SK-N-SH (cell line): ENCODE results near the gene PMPCB. TPM values are rescaled to one million over a fixed set of nuclear protein-coding genes. Genes with fewer than 3 reads are reported as not detected.

ENCODE experiments used
- CTCF ChIA-PET: fragments of 300-600, 350-600 bp; formaldehyde crosslinking; extraction: SDS; loops from one replicate; lab custom pipeline; 2021; lab: Yijun Ruan, JAX
- POLR2A ChIA-PET: fragments of 350-600 bp; sonication (Branson Sonifier 250); formaldehyde crosslinking; extraction: SDS; loops from one replicate; lab custom pipeline; 2020; ENCODE audit warnings: antibody characterized with exemption, inconsistent platforms; lab: Yijun Ruan, JAX
- DNase-seq: peaks from one replicate; pipeline ENCODE4 v3.0.0; 2012
- H2AFZ ChIP-seq: fragments of 200-600 bp; sonication (generic); 2 replicates; pipeline ENCODE4 v1.8.1; 2016; ENCODE audit warnings: antibody characterized with exemption, mild to moderate bottlenecking, low read depth
- H3F3A ChIP-seq: fragments of 200-600 bp; sonication (generic); replicated peaks from 2 replicates; pipeline ENCODE3; 2016; ENCODE audit warnings: antibody characterized with exemption, mild to moderate bottlenecking; ENCODE audit not compliant: insufficient read depth
- H3K27ac ChIP-seq, 2 experiments: fragments of 200-500 bp in 1 of 2; fragments of 200-600 bp in 1 of 2; sonication (Bioruptor generic) in 1 of 2; sonication (generic), shearing (Covaris generic) in 1 of 2; 2 replicates each; pipeline versions ENCODE4 v1.5.1 to v1.6.1; 2014 to 2016; ENCODE audit warnings: low read depth in 2 of 2, inconsistent platforms in 1 of 2, low read length in 1 of 2, mild to moderate bottlenecking in 1 of 2, mixed read lengths in 1 of 2
- H3K27me3 ChIP-seq: fragments of 200-600 bp; sonication (generic), shearing (Covaris generic); 2 replicates; pipeline ENCODE4 v1.6.1; 2016; ENCODE audit warnings: mixed run types; ENCODE audit not compliant: insufficient read depth
- H3K36me3 ChIP-seq, 2 experiments: fragments of 200-500 bp in 1 of 2; fragments of 200-600 bp in 1 of 2; sonication (Bioruptor generic) in 1 of 2; sonication (generic) in 1 of 2; replicated peaks in 1 of 2; 2 replicates each; pipeline versions ENCODE3 to v1.5.1; 2014 to 2016; ENCODE audit warnings: low read length in 1 of 2, mild to moderate bottlenecking in 1 of 2; ENCODE audit not compliant: insufficient read depth in 2 of 2, control insufficient read depth in 1 of 2
- H3K4me1 ChIP-seq, 2 experiments: fragments of 200-500 bp in 1 of 2; fragments of 200-600 bp in 1 of 2; sonication (Bioruptor generic) in 1 of 2; sonication (generic), shearing (Covaris generic) in 1 of 2; 2 replicates each; pipeline versions ENCODE4 v1.5.1 to v1.6.1; 2014 to 2016; ENCODE audit warnings: low read depth in 1 of 2, low read length in 1 of 2, mixed run types in 1 of 2; ENCODE audit not compliant: insufficient read depth in 2 of 2, control insufficient read depth in 1 of 2
- H3K4me2 ChIP-seq: fragments of 200-600 bp; sonication (generic), shearing (Covaris generic); 2 replicates; pipeline ENCODE4 v1.6.1; 2017; ENCODE audit warnings: mixed run types
- H3K4me3 ChIP-seq, 2 experiments: fragments of 200-500 bp in 1 of 2; fragments of 200-600 bp in 1 of 2; sonication (Bioruptor generic) in 1 of 2; sonication (generic), shearing (Covaris generic) in 1 of 2; 2 replicates each; pipeline versions ENCODE4 v1.5.1 to v1.8.1; 2014 to 2016; ENCODE audit warnings: low read depth in 2 of 2, inconsistent platforms in 1 of 2, low read length in 1 of 2, mild to moderate bottlenecking in 1 of 2, mixed read lengths in 1 of 2, moderate library complexity in 1 of 2
- H3K79me2 ChIP-seq: fragments of 200-600 bp; sonication (generic); 2 replicates; pipeline ENCODE4 v1.8.1; 2017; ENCODE audit warnings: mild to moderate bottlenecking; ENCODE audit not compliant: insufficient read depth
- H3K9ac ChIP-seq: fragments of 200-600 bp; sonication (generic); 2 replicates; pipeline ENCODE4 v1.6.1; 2017; ENCODE audit warnings: mixed run types
- H3K9me2 ChIP-seq: fragments of 200-600 bp; sonication (generic); 2 replicates; pipeline ENCODE4 v1.6.1; 2017; ENCODE audit warnings: mixed run types
- H3K9me3 ChIP-seq: fragments of 200-600 bp; sonication (generic); 2 replicates; pipeline ENCODE4 v1.6.1; 2017; ENCODE audit warnings: mixed run types, mild to moderate bottlenecking, moderate library complexity
- H4K20me1 ChIP-seq: fragments of 200-600 bp; sonication (generic); 2 replicates; pipeline ENCODE4 v1.6.1; 2017; ENCODE audit warnings: mild to moderate bottlenecking, mixed run types; ENCODE audit not compliant: insufficient read depth
- CHD2 ChIP-seq: fragments of 150-350 bp; IDR thresholded peaks from 2 replicates; pipeline ENCODE4 v1.6.1; 2018; ENCODE audit warnings: low read length; ENCODE audit not compliant: partially characterized antibody
- FOSL2 ChIP-seq: IDR thresholded peaks from 2 replicates; pipeline ENCODE4 v1.4.0; 2012; ENCODE audit warnings: low read depth, mild to moderate bottlenecking, moderate library complexity, borderline replicate concordance
- GABPA ChIP-seq: IDR thresholded peaks from 2 replicates; pipeline ENCODE4 v1.4.0; 2012; ENCODE audit warnings: low read depth, mild to moderate bottlenecking
- GATA2 ChIP-seq: sonication (generic); formaldehyde crosslinking; IDR thresholded peaks from 2 replicates; pipeline ENCODE4 v1.5.0; 2020; ENCODE audit warnings: mild to moderate bottlenecking, missing genetic modification reagents
- MEF2A ChIP-seq: IDR thresholded peaks from 2 replicates; pipeline ENCODE4 v1.4.0; 2012; ENCODE audit warnings: low read depth, borderline replicate concordance
- MXI1 ChIP-seq: IDR thresholded peaks from 2 replicates; pipeline ENCODE4 v1.6.1; 2012; ENCODE audit warnings: mild to moderate bottlenecking, low read depth, low read length, improper control_type of control experiment
- NRF1 ChIP-seq: IDR thresholded peaks from 2 replicates; pipeline ENCODE4 v1.6.1; 2012; ENCODE audit warnings: low read depth, mild to moderate bottlenecking, low read length
- POLR2AphosphoS5 ChIP-seq: IDR thresholded peaks from 2 replicates; pipeline ENCODE4 v1.6.1; 2012; ENCODE audit warnings: low read depth, low read length
- RAD21 ChIP-seq: IDR thresholded peaks from 2 replicates; pipeline ENCODE4 v1.6.1; 2012; ENCODE audit warnings: mild to moderate bottlenecking, low read length
- RCOR1 ChIP-seq: fragments of 150-350 bp; IDR thresholded peaks from 2 replicates; pipeline ENCODE4 v1.6.1; 2017; ENCODE audit warnings: antibody characterized with exemption, low read length
- SMC3 ChIP-seq: IDR thresholded peaks from 2 replicates; pipeline ENCODE4 v1.6.1; 2012; ENCODE audit warnings: low read depth, low read length, improper control_type of control experiment
- TAF1 ChIP-seq: IDR thresholded peaks from 2 replicates; pipeline ENCODE4 v1.6.1; 2012; ENCODE audit warnings: low read depth, mild to moderate bottlenecking, low read length, moderate library complexity, borderline replicate concordance
- TCF12 ChIP-seq: IDR thresholded peaks from 2 replicates; pipeline ENCODE4 v1.4.0; 2012
- WGBS: methylation state at CpG from one replicate; pipeline ENCODE4 v1.1.6; 2017; ENCODE audit warnings: low lambda C conversion rate; 5-methylcytosine and 5-hydroxymethylcytosine counted together
- polyA plus RNA-seq, 3 experiments: library from polyadenylated mRNA; depleted of rRNA; stranded (reverse); fragments of >200 nt; gene quantifications; 2 replicates each; pipeline ENCODE4 v1.2.3, GENCODE V29; 2012
- TF ChIP-seq, protein P1 (sequence below): fragments of 150-350 bp; IDR thresholded peaks from 2 replicates; pipeline ENCODE4 v1.6.1; 2016; ENCODE audit warnings: mild to moderate bottlenecking, low read depth, low read length
- TF ChIP-seq, protein P2 (sequence below): fragments of 150-350 bp; IDR thresholded peaks from 2 replicates; pipeline ENCODE4 v1.6.1; 2017; ENCODE audit warnings: antibody characterized with exemption, low read length, low read depth, borderline replicate concordance
- TF ChIP-seq, protein P3 (sequence below): IDR thresholded peaks from 2 replicates; pipeline ENCODE4 v1.6.1; 2012; ENCODE audit warnings: mild to moderate bottlenecking, low read depth, low read length, moderate library complexity
- TF ChIP-seq, protein P4 (sequence below): IDR thresholded peaks from 2 replicates; pipeline ENCODE4 v1.4.0; 2012; ENCODE audit warnings: low read depth, borderline replicate concordance
- TF ChIP-seq, protein P5 (sequence below): fragments of 200-600 bp; sonication (generic); IDR thresholded peaks from 2 replicates; pipeline ENCODE4 v1.6.1; 2017; ENCODE audit warnings: antibody characterized with exemption, mild to moderate bottlenecking, moderate library complexity

Gene PMPCB
- polyA plus RNA-seq, 1 of the 3 experiments (the other 2 are of a cell fraction): 116 TPM

DNA sequence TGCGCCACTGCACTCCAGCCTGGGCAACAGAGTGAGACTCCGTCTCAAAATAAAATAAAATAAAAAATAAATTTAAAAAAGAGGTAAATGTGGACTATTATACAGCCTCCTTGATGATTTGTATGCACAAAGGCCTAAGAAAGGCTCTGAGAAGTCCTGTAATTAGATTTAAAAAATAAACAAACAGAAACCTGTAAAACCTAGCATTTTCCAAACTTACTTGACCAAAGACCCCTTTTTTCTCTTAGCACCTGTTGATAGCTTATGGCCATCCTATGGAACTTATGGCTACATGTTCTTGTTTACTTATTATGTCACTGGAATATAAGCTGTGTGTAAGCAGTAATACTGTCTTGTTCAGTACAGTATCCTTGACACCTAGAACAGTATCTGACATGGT is 41.6 kb downstream of the PMPCB start:
- DNase-seq: no peak

More for the DNA sequence above, 41.6 kb downstream of the PMPCB start:
- no peaks in the 10 kb centered on the region for H3K27me3 ChIP-seq
- H3K9ac ChIP-seq: no peak overlapping the region
- H3F3A ChIP-seq: no peaks in the 10 kb centered on the region
- ChIA-PET CTCF (interaction anchor here (1.3 kb wide), 1 partner anchor 12 kb away, joined by 5 read pairs; no protein-coding TSS in a partner anchor), POLR2A (no interaction called here)
- H3K9me3 ChIP-seq: no peaks in the 10 kb centered on the region
- no peak overlapping the region for H2AFZ ChIP-seq
- WGBS: 98% methylated on average over 2 of the region's 2 CpGs
- H4K20me1 ChIP-seq: 0 out of 2 replicates have a peak, but pooled peaks cover 3% of the 10 kb centered on the region
- no peak overlapping the region for H3K4me2 ChIP-seq
- no peak overlapping the region for H3K27ac ChIP-seq
- TF ChIP-seq, protein P1, sequence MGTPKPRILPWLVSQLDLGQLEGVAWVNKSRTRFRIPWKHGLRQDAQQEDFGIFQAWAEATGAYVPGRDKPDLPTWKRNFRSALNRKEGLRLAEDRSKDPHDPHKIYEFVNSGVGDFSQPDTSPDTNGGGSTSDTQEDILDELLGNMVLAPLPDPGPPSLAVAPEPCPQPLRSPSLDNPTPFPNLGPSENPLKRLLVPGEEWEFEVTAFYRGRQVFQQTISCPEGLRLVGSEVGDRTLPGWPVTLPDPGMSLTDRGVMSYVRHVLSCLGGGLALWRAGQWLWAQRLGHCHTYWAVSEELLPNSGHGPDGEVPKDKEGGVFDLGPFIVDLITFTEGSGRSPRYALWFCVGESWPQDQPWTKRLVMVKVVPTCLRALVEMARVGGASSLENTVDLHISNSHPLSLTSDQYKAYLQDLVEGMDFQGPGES: no peak
- TF ChIP-seq CHD2: no peak
- no peak for TF ChIP-seq SMC3
- no peak for TF ChIP-seq RCOR1
- TF ChIP-seq TCF12: no peak
- no peak for TF ChIP-seq RAD21
- TF ChIP-seq GABPA: no peak
- no peak for TF ChIP-seq NRF1
- no peak for TF ChIP-seq FOSL2
- TF ChIP-seq MEF2A: no peak
- TF ChIP-seq MXI1: no peak
- no peak for TF ChIP-seq TAF1
- TF ChIP-seq, protein P2, sequence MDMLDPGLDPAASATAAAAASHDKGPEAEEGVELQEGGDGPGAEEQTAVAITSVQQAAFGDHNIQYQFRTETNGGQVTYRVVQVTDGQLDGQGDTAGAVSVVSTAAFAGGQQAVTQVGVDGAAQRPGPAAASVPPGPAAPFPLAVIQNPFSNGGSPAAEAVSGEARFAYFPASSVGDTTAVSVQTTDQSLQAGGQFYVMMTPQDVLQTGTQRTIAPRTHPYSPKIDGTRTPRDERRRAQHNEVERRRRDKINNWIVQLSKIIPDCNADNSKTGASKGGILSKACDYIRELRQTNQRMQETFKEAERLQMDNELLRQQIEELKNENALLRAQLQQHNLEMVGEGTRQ: no peak
- TF ChIP-seq, protein P3, sequence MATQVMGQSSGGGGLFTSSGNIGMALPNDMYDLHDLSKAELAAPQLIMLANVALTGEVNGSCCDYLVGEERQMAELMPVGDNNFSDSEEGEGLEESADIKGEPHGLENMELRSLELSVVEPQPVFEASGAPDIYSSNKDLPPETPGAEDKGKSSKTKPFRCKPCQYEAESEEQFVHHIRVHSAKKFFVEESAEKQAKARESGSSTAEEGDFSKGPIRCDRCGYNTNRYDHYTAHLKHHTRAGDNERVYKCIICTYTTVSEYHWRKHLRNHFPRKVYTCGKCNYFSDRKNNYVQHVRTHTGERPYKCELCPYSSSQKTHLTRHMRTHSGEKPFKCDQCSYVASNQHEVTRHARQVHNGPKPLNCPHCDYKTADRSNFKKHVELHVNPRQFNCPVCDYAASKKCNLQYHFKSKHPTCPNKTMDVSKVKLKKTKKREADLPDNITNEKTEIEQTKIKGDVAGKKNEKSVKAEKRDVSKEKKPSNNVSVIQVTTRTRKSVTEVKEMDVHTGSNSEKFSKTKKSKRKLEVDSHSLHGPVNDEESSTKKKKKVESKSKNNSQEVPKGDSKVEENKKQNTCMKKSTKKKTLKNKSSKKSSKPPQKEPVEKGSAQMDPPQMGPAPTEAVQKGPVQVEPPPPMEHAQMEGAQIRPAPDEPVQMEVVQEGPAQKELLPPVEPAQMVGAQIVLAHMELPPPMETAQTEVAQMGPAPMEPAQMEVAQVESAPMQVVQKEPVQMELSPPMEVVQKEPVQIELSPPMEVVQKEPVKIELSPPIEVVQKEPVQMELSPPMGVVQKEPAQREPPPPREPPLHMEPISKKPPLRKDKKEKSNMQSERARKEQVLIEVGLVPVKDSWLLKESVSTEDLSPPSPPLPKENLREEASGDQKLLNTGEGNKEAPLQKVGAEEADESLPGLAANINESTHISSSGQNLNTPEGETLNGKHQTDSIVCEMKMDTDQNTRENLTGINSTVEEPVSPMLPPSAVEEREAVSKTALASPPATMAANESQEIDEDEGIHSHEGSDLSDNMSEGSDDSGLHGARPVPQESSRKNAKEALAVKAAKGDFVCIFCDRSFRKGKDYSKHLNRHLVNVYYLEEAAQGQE: no peak
- TF ChIP-seq, protein P4, sequence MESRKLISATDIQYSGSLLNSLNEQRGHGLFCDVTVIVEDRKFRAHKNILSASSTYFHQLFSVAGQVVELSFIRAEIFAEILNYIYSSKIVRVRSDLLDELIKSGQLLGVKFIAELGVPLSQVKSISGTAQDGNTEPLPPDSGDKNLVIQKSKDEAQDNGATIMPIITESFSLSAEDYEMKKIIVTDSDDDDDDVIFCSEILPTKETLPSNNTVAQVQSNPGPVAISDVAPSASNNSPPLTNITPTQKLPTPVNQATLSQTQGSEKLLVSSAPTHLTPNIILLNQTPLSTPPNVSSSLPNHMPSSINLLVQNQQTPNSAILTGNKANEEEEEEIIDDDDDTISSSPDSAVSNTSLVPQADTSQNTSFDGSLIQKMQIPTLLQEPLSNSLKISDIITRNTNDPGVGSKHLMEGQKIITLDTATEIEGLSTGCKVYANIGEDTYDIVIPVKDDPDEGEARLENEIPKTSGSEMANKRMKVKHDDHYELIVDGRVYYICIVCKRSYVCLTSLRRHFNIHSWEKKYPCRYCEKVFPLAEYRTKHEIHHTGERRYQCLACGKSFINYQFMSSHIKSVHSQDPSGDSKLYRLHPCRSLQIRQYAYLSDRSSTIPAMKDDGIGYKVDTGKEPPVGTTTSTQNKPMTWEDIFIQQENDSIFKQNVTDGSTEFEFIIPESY: no peak
- TF ChIP-seq, protein P5, sequence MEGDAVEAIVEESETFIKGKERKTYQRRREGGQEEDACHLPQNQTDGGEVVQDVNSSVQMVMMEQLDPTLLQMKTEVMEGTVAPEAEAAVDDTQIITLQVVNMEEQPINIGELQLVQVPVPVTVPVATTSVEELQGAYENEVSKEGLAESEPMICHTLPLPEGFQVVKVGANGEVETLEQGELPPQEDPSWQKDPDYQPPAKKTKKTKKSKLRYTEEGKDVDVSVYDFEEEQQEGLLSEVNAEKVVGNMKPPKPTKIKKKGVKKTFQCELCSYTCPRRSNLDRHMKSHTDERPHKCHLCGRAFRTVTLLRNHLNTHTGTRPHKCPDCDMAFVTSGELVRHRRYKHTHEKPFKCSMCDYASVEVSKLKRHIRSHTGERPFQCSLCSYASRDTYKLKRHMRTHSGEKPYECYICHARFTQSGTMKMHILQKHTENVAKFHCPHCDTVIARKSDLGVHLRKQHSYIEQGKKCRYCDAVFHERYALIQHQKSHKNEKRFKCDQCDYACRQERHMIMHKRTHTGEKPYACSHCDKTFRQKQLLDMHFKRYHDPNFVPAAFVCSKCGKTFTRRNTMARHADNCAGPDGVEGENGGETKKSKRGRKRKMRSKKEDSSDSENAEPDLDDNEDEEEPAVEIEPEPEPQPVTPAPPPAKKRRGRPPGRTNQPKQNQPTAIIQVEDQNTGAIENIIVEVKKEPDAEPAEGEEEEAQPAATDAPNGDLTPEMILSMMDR: no peak
- no peak for TF ChIP-seq GATA2 (CRISPR knock-in tag)
- TF ChIP-seq POLR2AphosphoS5: no peak
- peaks cover 94% of the 10 kb centered on the region for H3K79me2 ChIP-seq
- peaks cover 46 to 47% of the 10 kb centered on the region in 2 experiments for H3K36me3 ChIP-seq
- H3K9me2 ChIP-seq: no peaks in the 10 kb centered on the region
- no peak overlapping the region for H3K4me3 ChIP-seq
- H3K4me1 ChIP-seq: peaks cover 3 to 5% of the 10 kb centered on the region in 2 experiments; a peak in 1 of 4 replicates
